HCT116 (cell line): Measurements from ENCODE around the gene MRPS18A. TPM values are rescaled to one million over a fixed set of nuclear protein-coding genes. Genes with fewer than 3 reads are reported as not detected.

Experiments used
- ATAC-seq: fragments of 200-7000 bp; cut with Tn5 transposase; 2 replicates; pipeline ENCODE4 v1.9.1; 2020; ENCODE audit warnings: mild to moderate bottlenecking, moderate library complexity
- BruUV-seq: library from RNA; stranded (reverse); fragments of 400-500 nt; replicated peaks from 2 replicates; lab custom pipeline; 2021; lab: Mats Ljungman, UMichigan
- CTCF ChIA-PET: fragments of 300-600 bp; sonication (Branson Sonifier 250); formaldehyde crosslinking; loops from one replicate; lab custom pipeline; 2021; ENCODE audit warnings: antibody characterized with exemption; lab: Charles Lee
- POLR2A ChIA-PET: fragments of 300-600, 350-600 bp; sonication (Branson Sonifier 250); formaldehyde crosslinking; loops from one replicate; lab custom pipeline; 2021; ENCODE audit warnings: antibody characterized with exemption; lab: Charles Lee
- RAD21 ChIA-PET, 2 experiments: fragments of 300-600 bp; sonication (Branson Sonifier 250); formaldehyde crosslinking; loops; one replicate each; lab custom pipeline; 2023; ENCODE audit warnings: low total read pairs in 2 of 2; ENCODE audit not compliant: uncharacterized antibody in 2 of 2, unreplicated experiment in 2 of 2, low non-redundant PET in 1 of 2; lab: Charles Lee
- DNase-seq: peaks from one replicate; pipeline ENCODE4 v3.0.0-alpha.2; 2010; ENCODE audit warnings: low read depth, low spot score
- H2AFZ ChIP-seq: fragments of 200-600 bp; shearing (Covaris generic), sonication (generic); 2 replicates; pipeline ENCODE4 v1.6.1; 2017; ENCODE audit warnings: low read depth, mixed run types, mixed read lengths, antibody characterized with exemption, low read length; ENCODE audit not compliant: poor library complexity, severe bottlenecking
- H3K27ac ChIP-seq: 2 replicates; pipeline ENCODE4 v1.5.1; 2012; ENCODE audit warnings: low read depth, low read length
- H3K27me3 ChIP-seq: fragments of 200-600 bp; sonication (generic); 2 replicates; pipeline ENCODE4 v1.6.1; 2016; ENCODE audit warnings: mixed run types, low read length, mixed read lengths; ENCODE audit not compliant: insufficient read depth
- H3K36me3 ChIP-seq, 2 experiments: fragments of 200-500 bp in 1 of 2; fragments of 200-600 bp in 1 of 2; sonication (Bioruptor generic) in 1 of 2; sonication (generic) in 1 of 2; 2 replicates each; pipeline versions ENCODE4 v1.5.1 to v1.6.1; 2014 to 2016; ENCODE audit warnings: low read length in 2 of 2, inconsistent platforms in 1 of 2, mixed read lengths in 1 of 2, mixed run types in 1 of 2; ENCODE audit not compliant: insufficient read depth in 2 of 2, control insufficient read depth in 1 of 2
- H3K4me1 ChIP-seq, 2 experiments: fragments of 200-600 bp in 1 of 2; sonication (generic) in 1 of 2; 2 replicates each; pipeline versions ENCODE4 v1.5.1 to v1.6.1; 2012 to 2017; ENCODE audit warnings: low read length in 2 of 2, inconsistent platforms in 1 of 2, mild to moderate bottlenecking in 1 of 2, mixed read lengths in 1 of 2, mixed run types in 1 of 2, moderate library complexity in 1 of 2; ENCODE audit not compliant: insufficient read depth in 2 of 2, control insufficient read depth in 1 of 2
- H3K4me2 ChIP-seq: fragments of 200-600 bp; sonication (generic); 2 replicates; pipeline ENCODE4 v1.6.1; 2017; ENCODE audit warnings: mixed run types, low read length, mixed read lengths
- H3K4me3 ChIP-seq, 2 experiments: fragments of 200-600 bp in 1 of 2; sonication (generic) in 1 of 2; replicated peaks in 1 of 2; 2 replicates each; pipeline ENCODE4 v1.5.1; 2011 to 2016; ENCODE audit warnings: low read length in 2 of 2, control low read depth in 1 of 2, low read depth in 1 of 2, mild to moderate bottlenecking in 1 of 2, mixed read lengths in 1 of 2, mixed run types in 1 of 2
- H3K79me2 ChIP-seq: fragments of 200-600 bp; sonication (generic); 2 replicates; pipeline ENCODE4 v1.6.1; 2017; ENCODE audit warnings: mild to moderate bottlenecking, mixed run types, low read length, moderate library complexity, mixed read lengths; ENCODE audit not compliant: insufficient read depth
- H3K9ac ChIP-seq: fragments of 200-600 bp; sonication (generic); 2 replicates; pipeline ENCODE4 v1.6.1; 2016; ENCODE audit warnings: low read length, mixed read lengths
- H3K9me2 ChIP-seq: fragments of 200-600 bp; sonication (generic), shearing (Covaris generic); 2 replicates; pipeline ENCODE4 v1.6.1; 2017; ENCODE audit warnings: mixed run types, mild to moderate bottlenecking, moderate library complexity; ENCODE audit not compliant: insufficient read depth
- H3K9me3 ChIP-seq, 2 experiments: fragments of 200-500 bp in 1 of 2; fragments of 200-600 bp in 1 of 2; sonication (Bioruptor generic) in 1 of 2; sonication (generic) in 1 of 2; 2 replicates each; pipeline ENCODE4 v1.6.1; 2014 to 2017; ENCODE audit warnings: low read length in 2 of 2, mixed read lengths in 2 of 2, inconsistent platforms in 1 of 2, low read depth in 1 of 2, mild to moderate bottlenecking in 1 of 2, mixed run types in 1 of 2, moderate library complexity in 1 of 2; ENCODE audit not compliant: control insufficient read depth in 1 of 2, insufficient read depth in 1 of 2
- H4K20me1 ChIP-seq: fragments of 200-600 bp; sonication (generic), shearing (Covaris generic); 2 replicates; pipeline ENCODE4 v1.6.1; 2017; ENCODE audit warnings: mixed run types, mild to moderate bottlenecking, moderate library complexity; ENCODE audit not compliant: insufficient read depth
- CBX3 ChIP-seq: IDR thresholded peaks from 2 replicates; pipeline ENCODE4 v1.6.1; 2012; ENCODE audit warnings: low read depth
- CEBPB ChIP-seq: IDR thresholded peaks from 2 replicates; pipeline ENCODE4 v1.6.1; 2012; ENCODE audit warnings: low read depth
- CTCF ChIP-seq, 3 experiments: fragments of 200-600 bp in 1 of 3; sonication (generic) in 1 of 3; IDR thresholded peaks in 2 of 3; conservative IDR thresholded peaks in 1 of 3; 2 replicates each; pipeline ENCODE4 v1.5.1; 2012 to 2017; ENCODE audit warnings: low read depth in 2 of 3, low read length in 2 of 3, antibody characterized with exemption in 1 of 3, borderline replicate concordance in 1 of 3, control low read depth in 1 of 3, mild to moderate bottlenecking in 1 of 3, mixed read lengths in 1 of 3, mixed run types in 1 of 3, moderate library complexity in 1 of 3; ENCODE audit not compliant: insufficient read depth in 1 of 3
- EZH2phosphoT487 ChIP-seq: fragments of 200-600 bp; IDR thresholded peaks from 2 replicates; pipeline ENCODE4 v1.6.1; 2018; ENCODE audit warnings: antibody characterized with exemption, borderline replicate concordance
- JUND ChIP-seq: IDR thresholded peaks from 2 replicates; pipeline ENCODE4 v1.6.1; 2012
- SIN3A ChIP-seq: IDR thresholded peaks from 2 replicates; pipeline ENCODE4 v1.6.1; 2012; ENCODE audit warnings: low read depth
- SRF ChIP-seq: IDR thresholded peaks from 2 replicates; pipeline ENCODE4 v1.6.1; 2012; ENCODE audit warnings: low read depth
- ZNF274 ChIP-seq: fragments of 200-500 bp; sonication (Bioruptor generic); IDR thresholded peaks from 2 replicates; pipeline ENCODE4 v1.6.1; 2014; ENCODE audit warnings: mild to moderate bottlenecking, low read depth, low read length, inconsistent platforms
- intact Hi-C: fragments of 100-400 bp; cut with micrococcal nuclease; formaldehyde crosslinking; loops from 2 replicates; pipeline ENCODE4 v1.10.0; 2022
- total RNA-seq: library from RNA; stranded (reverse); gene quantifications from one replicate; pipeline ENCODE4 v1.2.1, GENCODE V29; 2021; ENCODE audit not compliant: unreplicated experiment

Gene MRPS18A
- total RNA-seq, 1 experiment from 2014 or later: 63.0 TPM

GRCh38 chr6:43714311-43715055, 26.9 kb upstream of the MRPS18A start:
- no peaks in the 10 kb centered on the region for H3K36me3 ChIP-seq
- ChIA-PET POLR2A (interaction anchor here (0.9 to 1.1 kb wide), 2 partner anchors 12 to 56 kb away, joined by 3 read pairs; partner anchors contain the start of gene VEGFA), CTCF (no interaction called here), RAD21 (no interaction called here)
- H3K27ac ChIP-seq: no peak overlapping the region
- H4K20me1 ChIP-seq: no peaks in the 10 kb centered on the region
- ATAC-seq (no peak), DNase-seq (no peak)
- no peak overlapping the region for H2AFZ ChIP-seq
- no peak overlapping the region for H3K4me3 ChIP-seq
- intact Hi-C loops: no loop called here
- TF ChIP-seq SIN3A: no peak
- TF ChIP-seq CEBPB: no peak
- TF ChIP-seq CTCF (IDR thresholded peaks at IDR 0.05 in 2 of 3, conservative IDR thresholded peaks at IDR 0.05 in 1 of 3; ENCODE audit: borderline replicate concordance in 1 of 3, insufficient read depth in 1 of 3, low read depth in 2 of 3, low read length in 2 of 3): no peak
- no peak for TF ChIP-seq EZH2phosphoT487
- TF ChIP-seq JUND: no peak
- no peak for TF ChIP-seq SRF
- no peak for TF ChIP-seq CBX3
- TF ChIP-seq ZNF274: no peak
- H3K79me2 ChIP-seq: no peaks in the 10 kb centered on the region
- H3K9me3 ChIP-seq: no peaks in the 10 kb centered on the region
- BruUV-seq: no TSS peak
- H3K9me2 ChIP-seq: no peaks in the 10 kb centered on the region
- 0 out of 2 replicates have a peak, but pooled peaks cover 4% of the 10 kb centered on the region for H3K27me3 ChIP-seq
- no peaks in the 10 kb centered on the region for H3K4me1 ChIP-seq
- no peak overlapping the region for H3K9ac ChIP-seq
- H3K4me2 ChIP-seq: no peak overlapping the region
